GM20431 (cell line): Measurements from ENCODE around the gene MACC1.
"Not testable (repeated sequence)": the region's sequence is repeated elsewhere in the genome, so short reads cannot be mapped to it uniquely, and the experiment has no call there.

Source experiments
- in situ Hi-C: fragments of 300-500 bp; cut with MseI, MboI; formaldehyde crosslinking; loops from one replicate; pipeline ENCODE4 v1.15.0; 2020; ENCODE audit warnings: low sequenced_read_pairs; ENCODE audit not compliant: unreplicated experiment

Gene MACC1

DNA sequence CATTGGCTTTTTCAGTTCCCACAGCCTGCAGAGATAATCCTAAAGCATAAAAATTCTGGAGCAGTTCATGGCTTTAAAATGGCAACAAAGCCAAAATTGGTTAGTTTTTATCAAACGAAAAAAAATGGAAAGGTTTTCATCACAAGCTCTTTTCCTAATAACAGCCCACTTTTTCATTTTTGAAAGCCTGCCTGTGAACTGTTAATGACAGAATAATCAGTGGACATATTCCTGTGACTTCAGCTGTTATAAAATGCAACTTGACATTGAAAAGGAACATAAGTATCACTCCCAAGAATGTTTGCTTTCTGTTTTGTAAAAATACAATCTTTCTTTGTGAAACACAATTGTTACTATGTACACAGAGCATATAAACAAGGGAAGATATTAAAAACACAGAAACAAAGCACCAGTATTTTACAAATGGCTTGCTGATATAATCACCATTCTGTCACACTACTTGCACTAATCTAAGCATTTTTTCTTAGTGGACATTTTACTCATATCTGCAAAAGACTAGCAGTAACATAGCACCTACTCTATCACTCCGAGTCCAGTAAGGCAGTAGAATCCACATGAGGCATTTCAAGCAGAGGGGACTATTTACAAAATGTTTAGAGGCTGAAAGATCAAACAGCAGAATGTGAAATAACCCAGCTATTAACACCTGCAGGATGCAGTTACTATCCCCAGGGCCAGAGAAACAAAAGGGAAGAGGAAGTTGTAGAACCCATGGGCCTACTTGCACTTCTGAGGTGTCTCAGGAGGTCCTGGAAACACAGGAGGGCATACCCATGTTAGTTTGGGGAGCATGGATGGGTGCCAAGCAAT, 26.4 kb downstream of the MACC1 start:
- in situ Hi-C loops: no loop called here

DNA sequence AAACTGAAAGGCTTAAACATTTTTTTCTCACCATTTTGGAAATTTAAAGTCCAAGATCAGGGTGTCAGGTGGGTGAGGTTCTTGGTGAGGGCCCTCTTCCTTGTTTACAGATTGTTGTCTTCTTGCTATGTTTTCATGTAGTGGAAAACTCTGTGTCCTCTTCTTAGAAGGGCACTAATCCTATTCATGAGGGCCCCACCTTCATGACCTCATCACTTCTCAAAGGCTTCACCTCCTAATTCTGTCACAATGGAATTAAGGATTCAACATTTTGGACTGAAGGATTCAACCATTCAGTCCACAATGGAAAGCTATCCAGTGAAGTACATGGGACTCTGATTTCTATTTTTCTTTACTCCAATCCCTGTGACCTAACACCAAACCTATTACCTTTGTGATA, 27.3 kb downstream of the MACC1 start:
- in situ Hi-C loops: no loop called here

DNA sequence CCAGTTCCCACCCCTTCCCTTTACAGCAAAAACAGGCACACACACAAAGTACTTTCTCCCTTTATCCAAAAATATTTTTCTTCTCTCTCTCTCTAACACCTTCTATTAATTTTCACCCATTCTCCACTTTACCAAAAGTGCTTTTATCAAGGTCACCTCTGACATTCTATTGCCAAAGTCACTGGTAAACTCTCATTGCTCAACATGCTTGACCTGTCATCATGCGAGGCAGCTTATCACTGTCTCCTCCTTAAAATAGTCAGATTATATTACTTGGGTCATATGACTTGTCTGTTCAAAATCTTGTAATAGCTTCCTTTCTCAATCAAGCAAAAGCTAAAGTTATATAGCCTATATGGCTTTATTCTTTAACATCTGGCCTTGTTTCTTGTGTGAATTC, 28.6 kb downstream of the MACC1 start:
- in situ Hi-C loops: no loop called here

DNA sequence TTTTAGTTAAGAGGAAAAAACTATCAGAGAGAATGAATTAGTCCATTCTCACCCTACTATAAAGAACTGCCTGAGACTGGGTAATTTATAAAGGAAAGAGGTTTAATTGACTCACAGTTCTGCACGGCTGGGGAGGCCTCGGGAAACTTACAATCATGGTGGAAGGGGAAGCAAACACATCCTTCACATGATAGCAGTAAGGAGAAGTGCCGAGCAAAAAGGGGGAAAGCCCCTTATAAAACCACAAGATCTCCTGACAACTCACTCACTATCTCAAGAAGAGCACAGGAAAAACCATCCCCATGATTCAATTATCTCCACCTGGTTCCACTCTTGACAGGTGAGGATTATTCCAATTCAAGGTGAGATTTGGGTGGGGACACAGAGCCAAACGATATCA, 29.3 kb downstream of the MACC1 start:
- in situ Hi-C loops: not testable (repeated sequence)

DNA sequence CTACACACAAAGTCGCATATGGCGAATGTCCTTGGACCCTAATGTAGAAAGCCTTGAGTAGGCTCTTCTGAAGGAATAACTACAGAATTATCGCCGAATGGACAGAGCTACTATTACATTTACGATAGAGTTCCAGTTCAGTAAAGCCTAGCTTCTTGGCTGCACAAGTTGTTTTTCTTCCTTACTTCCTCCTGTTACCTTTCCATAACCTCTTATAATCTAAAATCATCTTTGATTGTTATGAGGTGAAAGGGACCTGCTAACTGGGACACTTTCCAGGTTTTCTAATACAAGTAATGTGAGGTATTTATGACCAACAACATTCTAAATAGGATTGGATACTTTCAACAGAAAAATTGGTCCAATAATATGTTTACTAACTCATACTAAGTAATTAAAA, 31.2 kb downstream of the MACC1 start:
- in situ Hi-C loops: no loop called here

DNA sequence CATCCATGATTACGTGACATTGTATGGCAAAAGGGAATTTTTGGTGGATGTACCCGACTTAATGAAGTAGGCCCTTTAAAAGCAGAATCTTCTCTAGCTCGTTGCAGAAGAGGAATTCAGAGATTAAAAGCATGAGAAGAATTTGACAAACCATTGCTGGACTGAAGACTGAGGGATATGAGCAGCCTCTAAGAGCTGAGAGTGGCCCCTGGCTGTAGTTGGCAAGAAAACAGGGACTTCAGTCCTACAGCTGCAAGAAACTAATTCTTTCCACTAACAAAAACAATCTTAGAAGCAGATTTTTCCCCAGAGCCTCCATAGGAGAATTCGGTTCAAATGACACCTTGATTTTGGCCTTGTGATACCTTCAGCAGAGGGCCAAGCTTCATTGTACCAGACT, 34.1 kb downstream of the MACC1 start:
- in situ Hi-C loops: no loop called here

DNA sequence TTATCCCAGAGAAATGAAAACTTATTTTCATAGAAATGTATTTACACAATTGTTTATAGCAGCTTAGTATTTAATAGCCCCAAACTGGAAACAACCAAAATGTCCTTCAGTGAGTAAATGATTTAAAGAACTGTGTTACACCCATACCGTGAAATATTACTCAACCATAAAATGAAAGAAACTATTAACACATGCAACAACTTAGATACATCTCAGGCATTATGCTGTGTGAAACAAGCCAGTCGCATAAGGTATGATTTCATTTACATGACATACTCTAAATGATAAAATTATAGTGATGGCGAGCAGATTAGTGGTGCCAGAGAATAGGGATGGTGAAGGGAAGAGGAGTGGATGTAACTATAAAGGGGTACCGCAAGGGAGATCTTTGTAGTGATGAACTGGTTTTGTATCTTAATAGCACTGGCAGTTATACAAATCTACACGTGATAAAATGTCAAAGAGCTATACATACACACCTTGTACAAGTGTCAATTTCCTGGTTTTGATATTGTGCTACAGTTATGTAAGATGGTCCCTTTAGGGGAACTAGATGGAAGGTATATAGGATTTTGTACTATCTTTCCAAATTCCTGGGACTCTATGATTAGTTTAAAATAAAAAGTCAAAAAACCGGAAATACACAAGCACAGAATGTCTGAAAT, 40.5 kb downstream of the MACC1 start:
- in situ Hi-C loops: no loop called here

DNA sequence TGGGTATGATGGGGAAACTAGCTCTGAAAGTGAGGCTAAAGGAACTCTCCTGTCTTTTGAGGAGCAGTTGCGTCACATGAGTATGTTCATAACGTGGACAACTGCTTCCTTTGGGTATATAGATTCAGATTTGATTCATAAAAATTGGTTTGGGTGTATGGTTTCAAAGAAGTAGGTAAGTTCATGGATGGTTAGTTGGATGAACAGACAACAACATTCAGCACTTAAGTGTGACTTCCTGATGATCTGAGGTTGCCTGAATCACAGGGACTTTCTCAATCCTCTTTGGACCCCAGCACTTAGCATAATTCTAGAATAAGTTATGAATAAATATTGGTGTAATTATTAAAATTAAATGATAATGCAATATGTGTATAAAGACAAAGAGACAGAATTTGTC, 43.4 kb downstream of the MACC1 start:
- in situ Hi-C loops: loop anchor here (25.0 kb wide), 2 partner anchors 412 to 413 kb away; partner anchors contain the start of gene TMEM196

DNA sequence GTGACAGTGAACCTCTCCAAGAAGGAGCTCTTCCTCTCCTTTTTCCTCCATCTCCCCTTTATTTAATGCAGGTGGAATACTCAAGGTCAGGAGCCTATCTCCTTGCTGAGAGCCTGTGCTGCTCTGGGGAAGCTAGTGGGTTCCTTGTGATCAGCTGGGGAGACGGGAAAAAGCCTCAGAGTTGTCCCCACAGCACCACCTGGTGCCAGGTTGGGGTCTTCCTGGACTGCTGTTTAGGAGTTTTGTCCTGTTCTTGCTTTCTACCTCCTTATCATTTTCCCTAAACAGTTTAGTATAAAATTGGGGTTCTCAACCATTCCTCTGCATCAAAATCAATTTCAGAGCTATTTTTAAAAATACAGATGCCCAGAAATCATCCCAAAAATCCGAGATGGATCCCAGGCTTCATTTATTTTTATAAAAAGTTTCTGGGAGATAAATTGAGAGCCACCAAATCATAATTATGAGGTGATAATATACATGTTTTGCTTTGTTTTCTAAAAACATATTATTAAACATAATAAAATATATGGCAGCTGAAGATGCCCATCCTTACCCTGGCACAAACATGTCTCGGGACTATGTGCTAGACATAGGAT, 44.3 kb downstream of the MACC1 start:
- in situ Hi-C loops: loop anchor here (25.0 kb wide), 2 partner anchors 411 to 414 kb away; partner anchors contain the start of gene TMEM196

DNA sequence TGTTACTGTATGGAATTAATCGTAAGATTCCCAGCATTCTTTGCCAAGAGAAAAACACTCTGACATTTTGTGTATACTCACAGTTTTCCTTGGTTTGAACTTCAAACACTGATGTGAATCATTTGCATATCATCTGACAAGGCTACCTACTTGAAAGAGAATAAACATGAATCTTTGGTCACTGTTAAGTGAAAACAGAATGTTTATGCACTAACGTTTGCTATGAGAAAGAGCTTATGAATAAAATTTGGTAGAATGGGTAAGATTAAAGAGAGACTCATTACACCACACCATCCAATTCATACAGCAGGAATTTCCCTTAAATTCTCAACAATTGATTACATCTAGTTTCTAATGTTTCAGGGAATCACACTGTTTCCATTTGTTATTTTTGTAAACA, 46.6 kb downstream of the MACC1 start:
- in situ Hi-C loops: loop anchor here (25.0 kb wide), 2 partner anchors 408 to 417 kb away; partner anchors contain the start of gene TMEM196

DNA sequence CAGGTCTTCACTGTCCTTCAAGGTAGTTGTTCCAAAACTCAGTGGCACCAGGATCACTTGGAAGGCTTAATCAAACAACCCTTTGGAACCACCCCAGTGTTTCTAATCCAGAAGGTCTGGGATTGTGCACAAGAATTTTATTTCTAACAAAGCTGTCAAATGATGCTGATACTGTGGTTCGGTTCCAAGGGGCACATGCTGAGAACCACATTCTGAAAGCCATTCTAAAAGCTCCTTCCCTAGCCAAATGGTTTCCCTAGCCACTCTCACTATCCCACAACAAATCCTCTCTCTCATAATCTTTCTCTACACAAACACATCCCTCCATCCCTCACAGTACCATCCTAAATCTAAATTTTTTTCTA, 52.1 kb downstream of the MACC1 start:
- in situ Hi-C loops: loop anchor here (25.0 kb wide), 2 partner anchors 403 to 422 kb away; partner anchors contain the start of gene TMEM196

DNA sequence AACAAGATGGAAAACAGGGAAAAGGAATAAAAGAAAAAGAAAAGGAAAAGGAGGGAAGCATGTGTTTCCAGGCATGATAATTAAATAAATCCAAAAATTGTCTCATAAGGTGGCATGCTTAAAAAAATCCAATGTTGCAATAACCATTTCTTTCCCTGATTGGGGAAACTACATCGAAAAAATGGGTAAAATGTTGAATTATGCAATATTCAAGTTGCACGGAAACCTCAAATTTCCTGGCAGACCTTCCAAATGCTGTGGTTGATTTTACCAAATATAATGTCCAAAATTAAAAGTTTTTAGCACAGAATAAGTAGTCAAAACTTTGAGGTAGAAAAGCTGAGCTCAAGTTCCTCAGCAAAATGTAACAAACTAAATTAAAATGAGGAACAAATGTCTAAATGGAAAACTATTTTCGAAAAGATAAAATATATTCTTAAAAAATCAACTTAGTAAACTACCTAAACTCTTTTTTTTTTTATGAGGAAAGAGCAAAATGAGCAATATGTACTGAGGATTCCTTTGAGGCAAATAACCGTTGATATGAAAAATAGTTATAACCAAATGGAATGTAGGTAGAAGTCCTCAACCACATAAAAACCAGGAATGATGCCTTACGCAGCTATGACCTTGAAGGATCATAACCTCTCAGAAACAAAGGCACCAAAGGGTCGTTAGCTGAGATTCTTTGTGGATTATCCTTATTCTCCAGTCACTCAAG, 52.6 kb downstream of the MACC1 start:
- in situ Hi-C loops: loop anchor here (25.0 kb wide), 2 partner anchors 402 to 423 kb away; partner anchors contain the start of gene TMEM196

DNA sequence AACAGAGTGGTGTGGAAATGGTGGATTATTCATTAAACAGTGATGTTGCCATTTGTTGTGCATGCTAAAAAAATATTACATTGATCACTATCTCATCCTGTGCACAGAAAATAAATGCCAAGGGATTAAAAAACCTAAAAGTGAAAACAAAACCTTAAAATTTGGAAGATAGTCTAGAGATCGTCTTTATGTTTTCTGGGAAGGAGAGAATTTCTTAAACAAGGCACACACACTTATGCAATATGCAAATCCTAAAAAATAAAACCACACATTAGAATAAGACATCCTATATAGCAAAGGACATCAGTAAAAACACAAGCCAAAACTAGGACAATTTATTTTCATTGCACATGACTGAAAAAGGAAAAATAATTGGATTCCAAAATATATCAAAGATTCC, 54.5 kb downstream of the MACC1 start:
- in situ Hi-C loops: loop anchor here (25.0 kb wide), 2 partner anchors 400 to 425 kb away; partner anchors contain the start of gene TMEM196

DNA sequence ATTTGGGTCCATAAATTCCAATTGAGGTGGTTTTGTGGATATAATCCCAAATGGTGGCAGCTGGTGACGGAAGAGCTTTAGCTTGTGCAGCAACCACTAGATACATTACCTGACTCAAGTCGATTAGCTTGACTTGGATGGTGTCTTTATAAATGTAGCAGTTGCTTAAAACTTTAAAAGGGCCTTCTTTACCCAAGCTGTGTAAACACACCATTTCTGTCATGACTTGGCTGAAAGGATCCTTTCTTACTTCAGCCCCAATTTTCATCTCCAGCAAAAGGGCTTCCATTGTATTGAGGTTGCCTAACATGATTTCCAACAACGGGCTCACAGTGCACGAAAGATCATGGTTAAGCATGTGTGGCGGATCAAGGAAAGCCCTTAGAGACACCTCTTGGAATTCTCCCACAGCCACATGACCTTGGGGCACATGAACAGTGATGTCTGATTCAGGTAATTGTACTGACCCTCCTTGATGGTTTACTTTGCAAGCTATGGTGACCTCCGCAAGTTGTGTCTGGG, 57.9 kb downstream of the MACC1 start:
- in situ Hi-C loops: loop anchor here (25.0 kb wide), 2 partner anchors 397 to 428 kb away; partner anchors contain the start of gene TMEM196

DNA sequence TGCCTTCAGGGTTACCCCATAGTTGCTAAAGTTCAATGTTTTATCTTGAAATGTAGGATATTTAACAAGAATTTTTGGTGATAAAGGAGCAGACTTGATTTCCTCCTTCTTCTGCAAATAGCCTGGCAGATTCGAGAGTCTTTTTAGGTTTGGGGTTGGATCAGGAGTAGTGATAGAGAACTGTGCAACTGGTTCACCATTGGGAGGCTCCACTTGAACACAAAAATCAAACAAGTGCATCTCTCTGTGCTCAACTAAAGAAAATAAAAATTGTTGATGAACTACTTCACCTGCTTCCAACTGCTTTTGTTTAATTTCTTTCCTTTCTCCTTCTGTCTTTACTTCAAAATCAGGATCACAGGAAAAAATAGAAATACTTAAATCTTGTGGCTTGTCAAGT, 58.5 kb downstream of the MACC1 start:
- in situ Hi-C loops: loop anchor here (25.0 kb wide), 2 partner anchors 396 to 429 kb away; partner anchors contain the start of gene TMEM196

DNA sequence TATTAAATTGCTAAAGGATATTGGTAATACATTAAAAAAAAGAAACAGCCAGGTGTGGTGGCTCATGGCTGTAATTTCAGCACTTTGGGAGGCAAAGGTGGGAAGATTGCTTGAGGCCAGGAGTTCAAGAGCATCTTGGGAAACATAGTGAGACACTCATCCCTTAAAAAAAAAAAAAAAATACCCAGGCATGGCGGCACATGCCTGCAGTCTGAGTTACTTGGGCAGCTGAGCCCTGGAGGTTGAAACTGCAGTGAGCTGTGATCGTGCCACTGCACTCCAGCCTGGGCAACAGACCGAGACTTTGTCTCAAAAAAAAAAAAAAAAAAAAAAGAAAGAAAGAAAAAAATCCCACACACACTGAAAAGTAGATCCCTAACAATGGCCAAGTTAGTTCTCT, 59.7 kb downstream of the MACC1 start:
- in situ Hi-C loops: loop anchor here (25.0 kb wide), 2 partner anchors 395 to 430 kb away; partner anchors contain the start of gene TMEM196

DNA sequence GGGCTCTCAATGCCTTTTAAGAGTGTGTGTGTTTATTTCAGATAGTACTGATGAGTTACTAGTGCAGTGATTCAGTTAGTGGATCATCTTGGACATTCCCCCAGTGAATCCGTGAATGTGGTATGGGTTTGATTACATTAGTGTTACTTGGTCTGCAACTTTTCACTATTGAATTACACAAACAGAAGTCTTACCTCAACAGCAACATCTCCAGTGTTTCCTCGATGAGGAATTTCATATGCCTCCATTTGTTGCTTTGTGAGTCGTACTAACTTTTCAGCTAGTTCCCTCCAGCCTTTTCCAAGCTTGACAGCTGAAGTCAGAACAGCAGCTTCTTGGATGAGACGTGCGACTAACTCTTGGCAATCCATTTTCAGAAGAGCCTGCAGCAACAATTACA, 63.2 kb downstream of the MACC1 start:
- in situ Hi-C loops: loop anchor here (25.0 kb wide), 2 partner anchors 392 to 433 kb away; partner anchors contain the start of gene TMEM196

DNA sequence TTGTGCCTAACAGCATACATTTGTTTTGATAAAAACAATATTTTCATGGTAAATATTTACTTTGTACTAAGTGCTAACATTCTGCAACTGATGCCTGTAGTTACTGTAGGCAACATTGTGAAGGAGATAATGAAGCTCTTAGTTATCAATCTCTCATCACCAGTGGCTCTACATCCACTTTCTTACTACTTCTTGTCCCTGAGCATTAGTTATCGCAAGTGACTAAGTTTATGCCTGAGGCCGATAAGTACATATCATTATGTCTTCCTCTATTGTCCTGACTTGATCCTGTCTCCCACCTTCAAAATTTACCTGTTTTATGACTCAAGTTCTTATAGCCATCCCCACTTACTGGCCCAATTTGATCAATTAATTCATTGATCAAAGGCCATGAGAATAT, 63.6 kb downstream of the MACC1 start:
- in situ Hi-C loops: loop anchor here (25.0 kb wide), 2 partner anchors 391 to 434 kb away; partner anchors contain the start of gene TMEM196

DNA sequence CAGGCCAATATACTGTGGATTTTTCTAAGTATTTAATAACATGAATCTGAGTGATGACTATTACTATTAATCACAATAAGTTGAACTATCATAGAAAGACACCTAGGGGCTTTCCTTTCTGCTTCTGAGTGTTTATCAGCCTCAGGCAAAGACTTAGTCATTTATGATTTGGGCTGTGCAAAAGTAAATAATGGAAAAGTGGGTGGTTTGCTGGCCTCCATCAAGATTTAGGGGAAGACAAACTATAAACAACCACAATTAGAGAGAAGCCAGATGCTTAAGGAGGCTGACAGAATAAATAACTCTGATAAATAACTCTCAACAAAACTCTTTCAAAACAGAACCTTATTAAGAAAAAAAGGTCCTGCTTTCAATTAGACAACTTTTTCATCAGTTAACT, 64.7 kb downstream of the MACC1 start:
- in situ Hi-C loops: loop anchor here (25.0 kb wide), 2 partner anchors 390 to 435 kb away; partner anchors contain the start of gene TMEM196
